HEK293 (cell line): Measurements from ENCODE around the gene PDE4D.

Source experiments
- CTCF ChIA-PET: fragments of 350-600 bp; formaldehyde crosslinking; extraction: SDS; loops from one replicate; lab custom pipeline; 2021; ENCODE audit warnings: antibody characterized with exemption; lab: Yijun Ruan, JAX
- POLR2A ChIA-PET: fragments of 300-600 bp; formaldehyde crosslinking; extraction: SDS; loops from one replicate; lab custom pipeline; 2020; ENCODE audit warnings: antibody characterized with exemption, inconsistent platforms; lab: Yijun Ruan, JAX
- H3K27ac ChIP-seq: fragments of 200-500 bp; sonication (Bioruptor generic); 2 replicates; pipeline ENCODE4 v1.5.1; 2014; ENCODE audit warnings: low read depth, low read length, control low read depth, inconsistent platforms; ENCODE audit errors: extremely low read depth
- H3K36me3 ChIP-seq, 2 experiments: fragments of 200-500 bp in 1 of 2; sonication (Bioruptor generic) in 1 of 2; 1 replicate in 1 of 2; 2 replicates in 1 of 2; pipeline ENCODE4 v1.5.1; 2014 to 2017; ENCODE audit warnings: inconsistent platforms in 2 of 2, low read length in 2 of 2; ENCODE audit not compliant: control insufficient read depth in 2 of 2, insufficient read depth in 1 of 2
- H3K4me1 ChIP-seq: fragments of 200-500 bp; sonication (Bioruptor generic); 2 replicates; pipeline ENCODE4 v1.5.1; 2014; ENCODE audit warnings: mild to moderate bottlenecking, low read length, inconsistent platforms; ENCODE audit not compliant: control insufficient read depth, insufficient read depth
- H3K4me3 ChIP-seq: 2 replicates; pipeline ENCODE4 v1.5.1; 2011; ENCODE audit warnings: low read depth, mild to moderate bottlenecking, control low read depth, low read length, moderate library complexity
- H3K9me3 ChIP-seq: fragments of 200-500 bp; sonication (Bioruptor generic); 2 replicates; pipeline ENCODE4 v1.5.1; 2014; ENCODE audit warnings: low read depth, low read length, inconsistent platforms; ENCODE audit not compliant: control insufficient read depth, insufficient read depth
- BCL11B ChIP-seq: fragments of 450-650 bp; formaldehyde crosslinking; IDR thresholded peaks from 2 replicates; pipeline ENCODE4 v1.5.1; 2016; ENCODE audit warnings: low read depth, missing biosample characterization, missing genetic modification characterization
- CTCF ChIP-seq: fragments of 450-650 bp; formaldehyde crosslinking; IDR thresholded peaks from 2 replicates; pipeline ENCODE4 v1.5.1; 2016; ENCODE audit warnings: missing biosample characterization, missing genetic modification characterization
- PRDM10 ChIP-seq: fragments of 450-650 bp; formaldehyde crosslinking; IDR thresholded peaks from 2 replicates; pipeline ENCODE4 v1.5.1; 2016; ENCODE audit warnings: missing biosample characterization, missing genetic modification characterization
- REPIN1 ChIP-seq: fragments of 450-650 bp; formaldehyde crosslinking; IDR thresholded peaks from 2 replicates; pipeline ENCODE4 v1.5.1; 2017; ENCODE audit warnings: missing biosample characterization, missing genetic modification characterization, low read depth
- SP7 ChIP-seq: fragments of 450-650 bp; formaldehyde crosslinking; IDR thresholded peaks from 2 replicates; pipeline ENCODE4 v1.5.1; 2016; ENCODE audit warnings: missing biosample characterization, missing genetic modification characterization
- ZBTB17 ChIP-seq: fragments of 450-650 bp; formaldehyde crosslinking; IDR thresholded peaks from 2 replicates; pipeline ENCODE4 v1.5.1; 2016; ENCODE audit warnings: missing biosample characterization, missing genetic modification characterization
- ZBTB20 ChIP-seq: fragments of 450-650 bp; formaldehyde crosslinking; IDR thresholded peaks from 2 replicates; pipeline ENCODE4 v1.5.1; 2016; ENCODE audit warnings: missing biosample characterization, missing genetic modification characterization
- ZFP37 ChIP-seq: fragments of 450-650 bp; formaldehyde crosslinking; IDR thresholded peaks from 2 replicates; pipeline ENCODE4 v1.5.1; 2016; ENCODE audit warnings: missing biosample characterization, missing genetic modification characterization
- ZNF146 ChIP-seq: fragments of 450-650 bp; formaldehyde crosslinking; IDR thresholded peaks from 2 replicates; pipeline ENCODE4 v1.5.1; 2016; ENCODE audit warnings: missing biosample characterization, missing genetic modification characterization
- ZNF155 ChIP-seq: fragments of 450-650 bp; formaldehyde crosslinking; IDR thresholded peaks from 2 replicates; pipeline ENCODE4 v1.5.1; 2016; ENCODE audit warnings: missing biosample characterization, missing genetic modification characterization
- ZNF2 ChIP-seq: fragments of 450-650 bp; formaldehyde crosslinking; IDR thresholded peaks from 2 replicates; pipeline ENCODE4 v1.5.1; 2016; ENCODE audit warnings: missing biosample characterization, missing genetic modification characterization
- ZNF202 ChIP-seq: fragments of 450-650 bp; formaldehyde crosslinking; IDR thresholded peaks from 2 replicates; pipeline ENCODE4 v1.5.1; 2016; ENCODE audit warnings: missing biosample characterization, missing genetic modification characterization, borderline replicate concordance
- ZNF274 ChIP-seq, 2 experiments: fragments of 200-500 bp in 1 of 2; fragments of 450-650 bp in 1 of 2; sonication (Bioruptor generic) in 1 of 2; formaldehyde crosslinking in 1 of 2; IDR thresholded peaks; 2 replicates each; pipeline versions ENCODE4 v1.5.1 to v1.6.1; 2014 to 2016; ENCODE audit warnings: borderline replicate concordance in 1 of 2, inconsistent platforms in 1 of 2, low read length in 1 of 2, missing biosample characterization in 1 of 2, missing genetic modification characterization in 1 of 2
- ZNF335 ChIP-seq: fragments of 450-650 bp; formaldehyde crosslinking; conservative IDR thresholded peaks from 2 replicates; pipeline ENCODE4 v1.5.1; 2016; ENCODE audit warnings: missing biosample characterization, missing genetic modification characterization
- ZNF416 ChIP-seq: fragments of 450-650 bp; formaldehyde crosslinking; IDR thresholded peaks from 2 replicates; pipeline ENCODE4 v1.5.1; 2016; ENCODE audit warnings: missing biosample characterization, missing genetic modification characterization
- ZNF623 ChIP-seq: fragments of 450-650 bp; formaldehyde crosslinking; IDR thresholded peaks from 2 replicates; pipeline ENCODE4 v1.5.1; 2016; ENCODE audit warnings: missing biosample characterization, missing genetic modification characterization
- ZNF654 ChIP-seq: fragments of 450-650 bp; formaldehyde crosslinking; IDR thresholded peaks from 2 replicates; pipeline ENCODE4 v1.5.1; 2016; ENCODE audit warnings: low read depth, missing biosample characterization, missing genetic modification characterization
- ZNF660 ChIP-seq: fragments of 450-650 bp; IDR thresholded peaks from 2 replicates; pipeline ENCODE4 v1.5.1; 2018; ENCODE audit warnings: missing biosample characterization, mild to moderate bottlenecking, missing genetic modification characterization
- ZNF692 ChIP-seq: fragments of 450-650 bp; formaldehyde crosslinking; IDR thresholded peaks from 2 replicates; pipeline ENCODE4 v1.5.1; 2016; ENCODE audit warnings: missing biosample characterization, missing genetic modification characterization
- ZNF76 ChIP-seq: fragments of 450-650 bp; formaldehyde crosslinking; IDR thresholded peaks from 2 replicates; pipeline ENCODE4; 2016; ENCODE audit warnings: low read depth, missing biosample characterization, missing genetic modification characterization, borderline replicate concordance
- TF ChIP-seq, protein P1 (sequence below): fragments of 450-650 bp; formaldehyde crosslinking; IDR thresholded peaks from 2 replicates; pipeline ENCODE4 v1.5.1; 2016; ENCODE audit warnings: missing biosample characterization, missing genetic modification characterization
- TF ChIP-seq, protein P2 (sequence below): fragments of 450-650 bp; formaldehyde crosslinking; IDR thresholded peaks from 2 replicates; pipeline ENCODE4 v1.5.1; 2016; ENCODE audit warnings: missing biosample characterization, missing genetic modification characterization

The PDE4D gene

GRCh38 chr5:59810041-59810440 is 83.5 kb downstream of the PDE4D start:
- H3K36me3 ChIP-seq: no peaks in the 10 kb centered on the region
- peak overlapping the region; percentile 16 for H3K4me3 ChIP-seq
- TF ChIP-seq CTCF (tag by site-specific recombination): peak; percentile 63
- peak; percentile 68 for TF ChIP-seq ZNF660 (tag by site-specific recombination)
- TF ChIP-seq ZNF335 (tag by site-specific recombination): peak; percentile 52; the same call in 1 of the 2 replicates
- TF ChIP-seq ZNF692 (tag by site-specific recombination): no peak
- peak; percentile 93 for TF ChIP-seq ZNF654
- TF ChIP-seq ZNF2 (tag by site-specific recombination): peak; percentile 52; the same call in 1 of the 2 replicates
- TF ChIP-seq PRDM10: peak; percentile 91
- no peak for TF ChIP-seq ZNF416 (tag by site-specific recombination)
- no peaks in the 10 kb centered on the region for H3K9me3 ChIP-seq
- ChIA-PET CTCF (interaction anchor here (0.6 to 3.7 kb wide), 30 partner anchors 9 to 1042 kb away, joined by 3 to 59 read pairs (median 4); no protein-coding TSS in a partner anchor), POLR2A (interaction anchor here (0.6 kb wide), 1 partner anchor 1013 kb away, joined by 3 read pairs; no protein-coding TSS in a partner anchor)
- no peaks in the 10 kb centered on the region for H3K4me1 ChIP-seq
- H3K27ac ChIP-seq: no peak overlapping the region

- H3K4me3 ChIP-seq: no peak overlapping the region
- POLR2A ChIA-PET: no interaction called here
- H3K27ac ChIP-seq: no peak overlapping the region
- H3K36me3 ChIP-seq: no peaks in the 10 kb centered on the region
- no peaks in the 10 kb centered on the region for H3K9me3 ChIP-seq
- no peaks in the 10 kb centered on the region for H3K4me1 ChIP-seq
- CTCF ChIA-PET: interaction anchor here (0.6 to 1.0 kb wide), 4 partner anchors 8 to 644 kb away, joined by 3 to 8 read pairs (median 3); no protein-coding TSS in a partner anchor
- no peak for TF ChIP-seq ZNF146
- TF ChIP-seq, protein P1, sequence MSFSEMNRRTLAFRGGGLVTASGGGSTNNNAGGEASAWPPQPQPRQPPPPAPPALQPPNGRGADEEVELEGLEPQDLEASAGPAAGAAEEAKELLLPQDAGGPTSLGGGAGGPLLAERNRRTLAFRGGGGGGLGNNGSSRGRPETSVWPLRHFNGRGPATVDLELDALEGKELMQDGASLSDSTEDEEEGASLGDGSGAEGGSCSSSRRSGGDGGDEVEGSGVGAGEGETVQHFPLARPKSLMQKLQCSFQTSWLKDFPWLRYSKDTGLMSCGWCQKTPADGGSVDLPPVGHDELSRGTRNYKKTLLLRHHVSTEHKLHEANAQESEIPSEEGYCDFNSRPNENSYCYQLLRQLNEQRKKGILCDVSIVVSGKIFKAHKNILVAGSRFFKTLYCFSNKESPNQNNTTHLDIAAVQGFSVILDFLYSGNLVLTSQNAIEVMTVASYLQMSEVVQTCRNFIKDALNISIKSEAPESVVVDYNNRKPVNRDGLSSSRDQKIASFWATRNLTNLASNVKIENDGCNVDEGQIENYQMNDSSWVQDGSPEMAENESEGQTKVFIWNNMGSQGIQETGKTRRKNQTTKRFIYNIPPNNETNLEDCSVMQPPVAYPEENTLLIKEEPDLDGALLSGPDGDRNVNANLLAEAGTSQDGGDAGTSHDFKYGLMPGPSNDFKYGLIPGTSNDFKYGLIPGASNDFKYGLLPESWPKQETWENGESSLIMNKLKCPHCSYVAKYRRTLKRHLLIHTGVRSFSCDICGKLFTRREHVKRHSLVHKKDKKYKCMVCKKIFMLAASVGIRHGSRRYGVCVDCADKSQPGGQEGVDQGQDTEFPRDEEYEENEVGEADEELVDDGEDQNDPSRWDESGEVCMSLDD (tag by site-specific recombination): no peak
- TF ChIP-seq ZBTB20: no peak
- TF ChIP-seq ZFP37 (tag by site-specific recombination): no peak
- no peak for TF ChIP-seq ZBTB17 (tag by site-specific recombination)
- no peak for TF ChIP-seq ZNF155 (tag by site-specific recombination)
- no peak for TF ChIP-seq BCL11B (tag by site-specific recombination)
- no peak for TF ChIP-seq ZNF654
- TF ChIP-seq ZNF274 (IDR thresholded peaks at IDR 0.05; ENCODE audit: low read length): no peak
- no peak for TF ChIP-seq ZNF274 (tag by site-specific recombination; IDR thresholded peaks at IDR 0.05; ENCODE audit: borderline replicate concordance)
- TF ChIP-seq ZNF76 (tag by site-specific recombination): no peak
- TF ChIP-seq ZNF202 (tag by site-specific recombination): no peak
- TF ChIP-seq, protein P2, sequence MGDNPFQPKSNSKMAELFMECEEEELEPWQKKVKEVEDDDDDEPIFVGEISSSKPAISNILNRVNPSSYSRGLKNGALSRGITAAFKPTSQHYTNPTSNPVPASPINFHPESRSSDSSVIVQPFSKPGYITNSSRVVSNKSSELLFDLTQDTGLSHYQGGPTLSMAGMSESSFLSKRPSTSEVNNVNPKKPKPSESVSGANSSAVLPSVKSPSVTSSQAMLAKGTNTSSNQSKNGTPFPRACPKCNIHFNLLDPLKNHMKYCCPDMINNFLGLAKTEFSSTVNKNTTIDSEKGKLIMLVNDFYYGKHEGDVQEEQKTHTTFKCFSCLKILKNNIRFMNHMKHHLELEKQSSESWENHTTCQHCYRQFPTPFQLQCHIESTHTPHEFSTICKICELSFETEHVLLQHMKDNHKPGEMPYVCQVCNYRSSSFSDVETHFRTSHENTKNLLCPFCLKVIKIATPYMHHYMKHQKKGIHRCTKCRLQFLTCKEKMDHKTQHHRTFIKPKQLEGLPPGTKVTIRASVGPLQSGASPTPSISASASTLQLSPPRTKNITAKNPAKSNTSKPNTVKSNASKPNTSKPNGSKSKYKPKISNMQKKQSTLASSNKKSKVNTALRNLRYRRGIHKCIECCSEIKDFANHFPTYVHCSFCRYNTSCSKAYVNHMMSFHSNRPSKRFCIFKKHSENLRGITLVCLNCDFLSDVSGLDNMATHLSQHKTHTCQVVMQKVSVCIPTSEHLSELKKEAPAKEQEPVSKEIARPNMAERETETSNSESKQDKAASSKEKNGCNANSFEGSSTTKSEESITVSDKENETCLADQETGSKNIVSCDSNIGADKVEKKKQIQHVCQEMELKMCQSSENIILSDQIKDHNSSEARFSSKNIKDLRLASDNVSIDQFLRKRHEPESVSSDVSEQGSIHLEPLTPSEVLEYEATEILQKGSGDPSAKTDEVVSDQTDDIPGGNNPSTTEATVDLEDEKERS (tag by site-specific recombination): no peak
- TF ChIP-seq ZNF623 (tag by site-specific recombination): no peak
- TF ChIP-seq REPIN1 (tag by site-specific recombination): no peak
- TF ChIP-seq SP7 (tag by site-specific recombination): no peak
Measured at GRCh38 chr5:59807806-59808205, 85.7 kb downstream of the PDE4D start.
